Right kidney (tissue), 1 donor: ENCODE data around the gene MED13.
"Not testable (repeated sequence)": the region's sequence is repeated elsewhere in the genome, so short reads cannot be mapped to it uniquely, and the experiment has no call there.

ENCODE experiments used
- DNase-seq: peaks from one replicate; pipeline ENCODE4 v3.0.0-alpha.2; 2016

Gene MED13

GRCh38 chr17:62058611-62059010 is 6.5 kb downstream of the MED13 start:
- no peak for DNase-seq

GRCh38 chr17:62057696-62058095 is 7.4 kb downstream of the MED13 start:
- no peak for DNase-seq

GRCh38 chr17:62052765-62053338 is 12.2 kb downstream of the MED13 start:
- no peak for DNase-seq

GRCh38 chr17:62051053-62051452 is 14.0 kb downstream of the MED13 start:
- no peak for DNase-seq

GRCh38 chr17:62049299-62049698 is 15.8 kb downstream of the MED13 start:
- DNase-seq = no peak

GRCh38 chr17:62048262-62048661 is 16.8 kb downstream of the MED13 start:
- no peak for DNase-seq

GRCh38 chr17:62045517-62045916 is 19.6 kb downstream of the MED13 start:
- no peak for DNase-seq

- DNase-seq = no peak
Measured at GRCh38 chr17:62045109-62045508, 20.0 kb downstream of the MED13 start.

- no peak for DNase-seq
Measured at GRCh38 chr17:62043602-62044001, 21.5 kb downstream of the MED13 start.

GRCh38 chr17:62043140-62043539 is 21.9 kb downstream of the MED13 start:
- no peak for DNase-seq

GRCh38 chr17:62038248-62038647 is 26.8 kb downstream of the MED13 start:
- no peak for DNase-seq

GRCh38 chr17:62033317-62033716 is 31.8 kb downstream of the MED13 start:
- no peak for DNase-seq

GRCh38 chr17:62032480-62032879 is 32.6 kb downstream of the MED13 start:
- no peak for DNase-seq

GRCh38 chr17:62030264-62030663 is 34.8 kb downstream of the MED13 start:
- no peak for DNase-seq

- DNase-seq = no peak
Measured at GRCh38 chr17:62024866-62025265, 40.2 kb downstream of the MED13 start.

GRCh38 chr17:62017912-62018311 is 47.2 kb downstream of the MED13 start:
- DNase-seq = no peak

GRCh38 chr17:62017496-62017895 is 47.6 kb downstream of the MED13 start:
- no peak for DNase-seq

- no peak for DNase-seq
Measured at GRCh38 chr17:62014526-62014925, 50.6 kb downstream of the MED13 start.

- no peak for DNase-seq
Measured at GRCh38 chr17:62009220-62009619, 55.9 kb downstream of the MED13 start.

- no peak for DNase-seq
Measured at GRCh38 chr17:62008294-62008693, 56.8 kb downstream of the MED13 start.

- DNase-seq = no peak
Measured at GRCh38 chr17:62004388-62004787, 60.7 kb downstream of the MED13 start.

- DNase-seq = not testable (repeated sequence)
Measured at GRCh38 chr17:62003141-62003540, 61.9 kb downstream of the MED13 start.

GRCh38 chr17:62001105-62001504 is 64.0 kb downstream of the MED13 start:
- DNase-seq = no peak

GRCh38 chr17:62000186-62000585 is 64.9 kb downstream of the MED13 start:
- DNase-seq = no peak

GRCh38 chr17:61998534-61998933 is 66.5 kb downstream of the MED13 start:
- not testable (repeated sequence) for DNase-seq
